Activated CD8-positive, alpha-beta memory T cell treated with anti-CD3 and anti-CD28 coated beads, Interleukin-2, amount 50 U/mL, for 48 hours (primary cell): ENCODE data around the gene MRC1.

Source experiments
- DNase-seq: peaks from one replicate; pipeline ENCODE4 v3.0.0-alpha.2; 2020

Gene MRC1

GRCh38 chr10:17808971-17809841, at the start of gene MRC1:
MRC1 (plus strand) TSS chr10:17809348; CDS start chr10:17809466, 118 bp downstream.
- DNase-seq: no peak

DNA sequence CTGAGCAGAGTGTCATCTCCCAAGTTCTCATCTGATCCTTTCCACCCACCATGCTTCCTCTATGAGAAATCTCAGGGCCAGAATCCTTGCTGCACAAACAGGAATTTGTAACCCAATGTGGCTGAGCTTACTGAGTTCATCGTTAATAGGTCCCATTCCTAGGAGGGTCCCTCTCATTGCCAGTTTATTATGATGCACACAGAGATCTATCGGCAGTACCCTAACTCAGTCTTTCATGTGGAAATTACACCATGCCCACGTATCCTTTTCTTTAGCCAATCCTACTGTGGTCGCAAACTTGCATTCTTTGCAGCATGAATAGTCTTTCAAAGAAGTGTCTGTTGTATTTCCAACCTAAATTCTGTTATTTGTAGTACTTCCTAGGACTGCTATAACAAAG, 45.0 kb upstream of the MRC1 start:
- no peak for DNase-seq

- DNase-seq: no peak
Observed at GRCh38 chr10:17765602-17766001, 43.5 kb upstream of the MRC1 start.

DNA sequence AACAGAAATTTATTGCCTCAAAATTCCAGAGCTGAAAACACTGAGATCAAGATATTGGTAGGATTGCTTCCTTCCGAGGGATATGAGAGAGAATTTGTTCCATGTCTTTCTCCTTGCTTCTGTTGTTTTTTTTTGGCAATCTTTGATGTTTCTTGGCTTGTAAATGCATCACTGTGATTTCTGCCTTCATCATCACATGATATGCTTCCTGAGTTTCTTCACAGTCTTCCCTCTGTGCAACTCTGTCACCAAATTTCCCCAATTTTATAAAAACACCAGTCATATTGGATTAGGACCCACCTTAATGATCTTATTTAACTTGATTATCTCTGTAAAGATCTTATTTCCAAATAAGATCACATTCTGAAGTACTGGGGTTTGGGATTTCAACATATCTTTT, 42.4 kb upstream of the MRC1 start:
- no peak for DNase-seq

- DNase-seq: no peak
Observed at GRCh38 chr10:17768496-17768895, 40.7 kb upstream of the MRC1 start.

DNA sequence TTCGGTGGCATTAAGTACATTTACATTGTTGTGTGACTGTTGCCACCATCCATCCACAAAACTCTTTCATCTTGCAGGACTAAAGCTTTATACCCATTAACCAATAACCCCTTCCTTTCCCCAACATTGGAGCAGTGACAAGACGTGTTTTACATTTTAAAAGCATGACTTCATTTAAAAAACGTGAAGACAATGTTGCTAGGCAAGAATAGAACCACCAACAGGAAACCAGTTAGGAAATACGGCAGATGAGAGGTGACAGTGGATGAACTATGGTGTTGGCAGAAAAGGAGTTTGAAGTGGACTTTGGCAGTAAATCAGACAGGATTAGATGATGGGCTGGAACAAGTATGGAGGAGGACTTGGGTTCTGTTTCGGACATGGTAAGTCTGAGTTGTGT, 40.2 kb upstream of the MRC1 start:
- DNase-seq: no peak

DNA sequence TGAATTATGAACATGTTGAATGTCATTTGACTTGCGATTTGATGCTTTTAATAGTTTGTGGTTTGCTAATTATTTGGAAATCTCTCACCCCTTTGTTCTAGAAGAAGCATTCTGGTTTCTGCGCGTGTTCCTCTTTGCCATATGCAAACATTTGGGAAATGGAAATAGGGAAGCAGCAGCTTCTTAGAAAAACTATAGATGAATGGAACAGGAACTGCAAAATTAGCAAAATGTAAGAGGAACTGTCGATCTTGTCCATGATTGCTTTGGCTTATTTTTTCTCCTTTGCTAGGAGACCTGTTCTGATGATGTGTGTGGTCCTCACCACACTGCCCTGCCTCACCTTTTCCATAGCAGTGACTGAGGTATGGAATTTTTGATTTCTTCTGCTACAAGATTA, 38.1 kb upstream of the MRC1 start:
- no peak for DNase-seq

DNA sequence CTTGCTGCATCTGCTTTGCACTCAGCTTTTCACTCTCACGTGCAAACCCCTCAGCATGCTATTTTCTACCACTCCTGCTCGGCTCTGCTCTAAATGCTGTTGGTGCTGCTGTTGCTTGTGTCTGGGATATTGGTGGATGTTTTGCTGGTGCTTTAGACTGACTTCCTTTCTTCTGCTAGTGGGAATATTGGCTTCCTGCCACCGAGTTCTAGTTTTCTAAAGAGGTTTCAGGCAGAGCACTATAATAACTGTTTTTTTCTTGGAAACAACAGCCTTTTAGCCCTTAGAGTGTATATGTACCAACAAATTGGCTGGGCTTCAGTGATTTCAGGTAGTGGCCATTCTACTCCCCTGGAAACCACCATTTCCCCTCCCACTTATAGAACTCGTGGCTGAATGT, 29.4 kb upstream of the MRC1 start:
- no peak for DNase-seq

- DNase-seq: no peak
Observed at GRCh38 chr10:17780727-17781126, 28.4 kb upstream of the MRC1 start.

DNA sequence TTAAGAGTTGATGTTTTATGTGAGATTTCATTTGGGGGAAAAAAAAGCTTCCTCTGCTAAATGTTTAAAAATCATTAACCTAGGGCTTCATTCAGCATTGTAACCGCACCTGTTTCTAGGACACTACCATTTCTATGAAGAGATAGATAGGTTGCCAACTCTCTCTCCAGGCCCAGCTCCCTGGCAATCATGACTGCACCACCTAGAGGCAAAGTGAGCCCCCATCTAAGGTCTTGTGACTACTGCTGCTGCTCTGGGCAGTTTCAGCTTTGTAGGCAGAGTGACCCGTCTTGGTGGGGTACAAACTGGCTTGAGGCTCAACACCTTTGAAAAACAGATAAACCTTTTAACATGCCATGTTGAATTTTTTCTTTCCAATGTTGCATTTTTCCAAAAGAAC, 27.3 kb upstream of the MRC1 start:
- DNase-seq: no peak

GRCh38 chr10:17782921-17783665, 26.1 kb upstream of the MRC1 start:
- no peak for DNase-seq

DNA sequence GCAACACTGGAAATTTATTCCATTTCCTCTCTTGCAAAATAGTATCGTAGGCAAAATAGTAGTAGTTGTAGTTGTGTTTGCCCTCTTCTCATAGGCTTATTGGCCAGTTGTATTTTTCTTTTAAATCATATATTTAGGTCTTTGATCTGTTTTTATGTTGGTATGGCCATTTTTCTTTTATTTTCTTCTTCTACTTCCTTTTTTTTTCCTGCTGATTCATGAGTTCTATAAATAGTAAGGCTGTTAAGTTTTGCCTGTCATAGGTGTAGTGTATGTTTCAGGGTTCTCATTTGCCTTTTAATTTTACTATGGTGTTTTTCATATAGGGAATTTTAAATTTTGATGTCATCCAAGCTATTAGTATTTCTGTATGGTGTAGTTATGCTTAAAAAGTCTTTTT, 25.4 kb upstream of the MRC1 start:
- DNase-seq: no peak

- no peak for DNase-seq
Observed at GRCh38 chr10:17784688-17785087, 24.5 kb upstream of the MRC1 start.

DNA sequence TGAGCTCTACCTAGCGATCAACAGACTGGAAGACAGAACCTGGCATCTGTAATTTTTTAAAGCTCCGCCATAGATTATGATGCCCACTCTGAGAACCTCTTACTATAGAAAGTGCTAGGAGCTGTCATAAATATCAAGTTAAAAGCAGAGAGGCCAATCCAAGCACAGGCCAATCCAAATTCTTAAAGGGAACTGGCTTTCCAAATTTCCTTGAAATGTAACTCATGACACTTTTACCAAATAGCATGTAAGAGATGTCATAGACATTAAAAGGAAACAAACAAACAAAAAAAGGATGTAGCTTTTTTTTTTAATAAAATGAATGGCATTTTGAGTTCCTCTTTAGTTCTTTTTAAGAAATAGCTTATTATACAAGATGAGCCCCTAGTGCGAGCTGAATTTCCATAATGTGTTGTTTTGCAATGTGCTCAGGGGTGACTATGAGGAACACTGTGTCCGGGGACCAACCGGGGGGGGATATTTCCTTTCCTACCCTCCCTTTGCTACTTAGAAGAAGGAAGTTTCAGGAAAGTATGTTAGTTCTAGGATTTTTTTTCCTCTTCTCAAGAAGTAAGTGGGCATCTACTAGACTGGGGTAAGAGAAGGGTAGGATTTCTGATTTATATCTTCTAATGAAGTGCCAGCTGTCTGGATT, 23.7 kb upstream of the MRC1 start:
- no peak for DNase-seq

- DNase-seq: no peak
Observed at GRCh38 chr10:17787087-17787961, 21.8 kb upstream of the MRC1 start.

- DNase-seq: no peak
Observed at GRCh38 chr10:17788646-17789045, 20.5 kb upstream of the MRC1 start.

DNA sequence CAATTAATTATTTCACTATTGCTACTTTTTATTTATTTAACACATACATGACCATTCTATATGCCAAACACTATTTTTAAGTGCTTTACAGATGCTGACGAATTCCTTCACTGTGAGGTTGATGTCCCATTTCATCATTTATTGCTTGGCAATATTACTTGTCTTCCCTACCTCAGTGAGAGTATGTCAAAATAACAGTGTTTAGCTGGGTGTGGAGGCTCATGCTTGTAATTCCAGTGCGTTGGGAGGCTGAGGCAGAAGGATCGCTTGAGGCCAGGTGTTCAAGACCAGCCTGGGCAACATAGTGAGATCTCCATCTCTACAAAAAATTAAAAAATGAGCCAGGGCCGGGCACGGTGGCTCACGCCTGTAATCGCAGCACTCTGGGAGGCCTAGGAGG, 19.8 kb upstream of the MRC1 start:
- no peak for DNase-seq

DNA sequence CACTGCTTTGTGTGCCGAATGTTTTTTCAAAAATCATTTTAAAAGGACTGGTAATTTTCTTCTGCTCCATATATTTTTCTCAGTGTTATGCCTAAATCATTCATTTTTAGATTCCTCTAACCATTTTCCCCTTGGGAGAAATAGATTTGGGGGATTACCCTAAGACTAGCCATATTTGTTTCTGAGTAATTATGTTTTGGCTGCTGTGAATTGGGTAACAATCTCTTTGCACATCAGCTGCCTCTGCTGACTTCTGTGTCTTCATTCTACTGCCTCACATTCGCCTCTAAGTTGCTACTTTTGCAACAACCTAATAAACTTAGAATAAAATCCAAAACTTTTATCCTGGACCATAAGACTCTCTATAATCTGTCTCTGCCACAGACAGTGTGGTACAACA, 18.5 kb upstream of the MRC1 start:
- no peak for DNase-seq

DNA sequence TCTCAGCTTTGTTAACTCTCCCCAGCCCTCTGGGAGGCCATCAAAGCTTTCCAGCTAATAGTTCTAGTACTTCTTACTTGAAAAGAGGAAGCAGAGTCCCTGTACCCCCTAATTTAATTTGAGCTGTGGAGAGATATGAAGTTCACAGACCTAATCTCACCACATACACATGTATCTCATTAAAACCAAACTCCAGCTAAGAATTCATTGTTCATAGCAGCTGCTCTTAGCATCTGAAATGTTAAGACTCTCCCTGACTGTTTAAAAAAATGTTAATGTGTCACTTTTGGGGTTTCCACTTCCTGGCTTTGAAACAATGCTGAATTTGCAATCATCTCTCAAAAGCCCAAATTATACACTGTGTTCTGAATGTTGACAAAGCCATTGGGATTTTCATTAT, 16.2 kb upstream of the MRC1 start:
- DNase-seq: no peak

GRCh38 chr10:17793823-17794644, 15.1 kb upstream of the MRC1 start:
- no peak for DNase-seq

DNA sequence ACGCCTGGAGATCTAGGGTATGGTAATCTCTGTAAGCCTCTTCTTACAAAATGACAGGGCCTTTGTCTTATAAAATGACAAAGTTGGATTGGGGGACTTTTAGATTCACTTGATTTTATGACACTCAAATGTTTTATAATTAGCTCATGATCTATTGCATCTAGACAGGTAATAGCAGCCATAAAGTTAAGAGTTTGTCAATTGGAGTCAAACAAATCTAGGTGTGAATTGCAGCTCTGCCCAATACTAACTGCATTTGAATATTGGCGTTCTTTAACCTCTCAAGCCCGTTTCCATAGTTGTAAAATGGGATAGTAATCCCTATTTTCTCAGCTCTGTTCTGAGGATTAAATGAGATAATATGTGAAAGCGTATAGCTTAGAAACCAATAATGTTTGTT, 14.1 kb upstream of the MRC1 start:
- no peak for DNase-seq
